ENCODE measurements around the gene EHD4. TPM values are rescaled to one million over a fixed set of nuclear protein-coding genes. Genes with fewer than 3 reads are reported as not detected.

EHD4 gene
- total RNA-seq, 1 donor from 2014 or later: 24.6 TPM

GRCh38 chr15:41858756-41859155 lies 113.6 kb downstream of the EHD4 start:
- DNase-seq (ENCODE audit: extremely low spot score in 2 of 2): no peak
- H3K36me3 ChIP-seq: no peaks in the 10 kb centered on the region
- no peak overlapping the region for H3K4me3 ChIP-seq
- no peak overlapping the region for H3K27ac ChIP-seq
- no peak for TF ChIP-seq CTCF (IDR thresholded peaks at IDR 0.05)
- no peak for TF ChIP-seq POLR2A (IDR thresholded peaks at IDR 0.05)
- TF ChIP-seq POLR2AphosphoS5 (IDR thresholded peaks at IDR 0.05; ENCODE audit: insufficient read depth in 1 of 2, low read depth in 1 of 2): no peak
- intact Hi-C loops (cut with DNase I): no loop called here
- H3K4me1 ChIP-seq: no peaks in the 10 kb centered on the region
- H3K27me3 ChIP-seq: no peaks in the 10 kb centered on the region
- H3K9me3 ChIP-seq: no peaks in the 10 kb centered on the region

DNA sequence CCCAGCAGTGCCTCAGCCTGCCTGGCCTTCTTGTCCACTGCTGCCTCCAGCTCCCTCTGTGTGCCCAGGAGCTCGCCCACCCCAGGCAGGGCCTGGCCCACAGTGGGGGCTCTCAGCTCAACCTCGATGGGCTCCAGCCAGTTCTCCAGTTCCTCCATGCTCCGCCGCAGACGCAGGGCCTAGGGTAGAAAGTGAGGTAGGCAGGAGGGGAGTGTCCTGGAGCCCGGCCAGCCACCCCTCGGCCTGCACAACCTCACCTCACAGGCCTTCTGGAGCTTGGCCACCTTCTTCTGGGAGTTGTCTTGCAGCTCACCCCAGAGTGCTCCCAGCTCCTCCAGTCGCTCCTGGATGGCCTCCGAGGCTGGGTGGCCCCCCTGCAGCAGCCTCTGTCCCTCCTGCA lies 115.0 kb downstream of the EHD4 start:
- H3K27me3 ChIP-seq: no peaks in the 10 kb centered on the region

GRCh38 chr15:41856716-41857115 lies 115.6 kb downstream of the EHD4 start:
- H3K4me1 ChIP-seq: no peaks in the 10 kb centered on the region
- H3K36me3 ChIP-seq: no peaks in the 10 kb centered on the region
- TF ChIP-seq POLR2AphosphoS5 (IDR thresholded peaks at IDR 0.05; ENCODE audit: insufficient read depth in 1 of 2, low read depth in 1 of 2) (no peak), POLR2A (IDR thresholded peaks at IDR 0.05) (no peak), CTCF (IDR thresholded peaks at IDR 0.05) (no peak)
- intact Hi-C loops (cut with DNase I): no loop called here
- no peak for DNase-seq (ENCODE audit: extremely low spot score in 2 of 2)
- no peak overlapping the region for H3K4me3 ChIP-seq
- no peaks in the 10 kb centered on the region for H3K9me3 ChIP-seq
- no peaks in the 10 kb centered on the region for H3K27me3 ChIP-seq
- no peak overlapping the region for H3K27ac ChIP-seq

More for the DNA sequence above, 115.0 kb downstream of the EHD4 start:
- H3K27ac ChIP-seq: no peak overlapping the region
- no peak overlapping the region for H3K4me3 ChIP-seq
- no peak for DNase-seq (ENCODE audit: extremely low spot score in 2 of 2)
- intact Hi-C loops (cut with DNase I): no loop called here
- H3K9me3 ChIP-seq: no peaks in the 10 kb centered on the region
- no peaks in the 10 kb centered on the region for H3K4me1 ChIP-seq
- TF ChIP-seq POLR2AphosphoS5 (IDR thresholded peaks at IDR 0.05; ENCODE audit: insufficient read depth in 1 of 2, low read depth in 1 of 2) (no peak), POLR2A (IDR thresholded peaks at IDR 0.05) (no peak), CTCF (IDR thresholded peaks at IDR 0.05) (no peak)
- H3K36me3 ChIP-seq: no peaks in the 10 kb centered on the region

DNA sequence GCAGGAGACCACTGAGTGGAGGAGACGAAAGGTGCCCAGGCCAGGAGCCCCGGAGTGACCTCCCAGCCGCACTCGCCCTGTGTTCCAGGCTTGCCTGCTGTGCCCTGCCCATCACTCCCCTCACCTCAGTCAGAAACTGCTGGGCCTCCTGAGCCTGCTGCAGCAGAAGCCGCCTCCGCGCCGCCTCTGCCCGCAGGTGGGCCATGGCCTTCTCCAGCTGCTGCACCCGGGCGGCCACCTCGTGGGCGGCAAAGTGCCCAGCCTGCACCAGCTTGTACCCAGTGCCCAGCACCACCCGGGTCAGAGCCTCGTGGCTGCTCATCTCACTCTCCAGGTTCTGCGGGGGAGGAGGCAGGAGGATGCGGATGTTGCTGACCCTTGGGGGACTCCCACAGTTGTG lies 116.1 kb downstream of the EHD4 start:
- no peak for DNase-seq (ENCODE audit: extremely low spot score in 2 of 2)
- no peaks in the 10 kb centered on the region for H3K27me3 ChIP-seq

More for the DNA sequence above, 116.1 kb downstream of the EHD4 start:
- H3K9me3 ChIP-seq: no peaks in the 10 kb centered on the region
- H3K27ac ChIP-seq: no peak overlapping the region
- no peak overlapping the region for H3K4me3 ChIP-seq
- H3K36me3 ChIP-seq: no peaks in the 10 kb centered on the region
- intact Hi-C loops (cut with DNase I): no loop called here
- TF ChIP-seq POLR2A (IDR thresholded peaks at IDR 0.05) (no peak), CTCF (IDR thresholded peaks at IDR 0.05) (no peak), POLR2AphosphoS5 (IDR thresholded peaks at IDR 0.05; ENCODE audit: insufficient read depth in 1 of 2, low read depth in 1 of 2) (no peak)
- no peaks in the 10 kb centered on the region for H3K4me1 ChIP-seq

Data from vagina (tissue), 2 donors.